Transverse colon (tissue), 4 donors: ENCODE measurements around the gene PER2. TPM values are rescaled to one million over a fixed set of nuclear protein-coding genes. Genes with fewer than 3 reads are reported as not detected.

Experiments
- DNase-seq: peaks from one replicate; pipeline ENCODE4 v3.0.0-alpha.2; 2019
- H3K27ac ChIP-seq, 4 donors: fragments of 200-600 bp; sonication (generic); 2 replicates each; pipeline ENCODE4 v1.5.1; 2016 to 2018; ENCODE audit warnings: inconsistent platforms in 4 of 4
- H3K27me3 ChIP-seq: fragments of 200-600 bp; sonication (generic); 2 replicates; pipeline ENCODE4 v1.5.1; 2017; ENCODE audit warnings: inconsistent platforms
- H3K36me3 ChIP-seq, 4 donors: fragments of 200-600 bp; sonication (generic); 2 replicates each; pipeline ENCODE4 v1.5.1; 2017 to 2019; ENCODE audit warnings: inconsistent platforms in 4 of 4
- H3K4me1 ChIP-seq, 4 donors: fragments of 200-600 bp; sonication (generic); 2 replicates each; pipeline ENCODE4 v1.5.1; 2017 to 2020; ENCODE audit warnings: inconsistent platforms in 4 of 4
- H3K4me3 ChIP-seq, 4 donors: fragments of 200-600 bp; sonication (generic); 1 replicate in 1 of 4; 2 replicates in 3 of 4; pipeline versions ENCODE4 v1.5.1 to v1.6.1; 2017 to 2019; ENCODE audit warnings: inconsistent platforms in 4 of 4
- H3K9me3 ChIP-seq, 2 donors: fragments of 200-600 bp; sonication (generic); 2 replicates each; pipeline ENCODE4 v1.5.1; 2017 to 2019; ENCODE audit warnings: inconsistent platforms in 2 of 2
- CTCF ChIP-seq, 5 experiments: fragments of 200-600 bp in 3 of 5; fragments of 450-650 bp in 2 of 5; sonication (generic) in 3 of 5; IDR thresholded peaks; 1 replicate in 2 of 5; 2 replicates in 3 of 5; pipeline ENCODE4 v1.5.1; 2016 to 2017; ENCODE audit warnings: antibody characterized with exemption in 5 of 5, inconsistent platforms in 3 of 5, mild to moderate bottlenecking in 2 of 5, moderate library complexity in 1 of 5
- EP300 ChIP-seq: sonication (generic); formaldehyde crosslinking; IDR thresholded peaks from one replicate; pipeline ENCODE4 v1.6.1; 2017; ENCODE audit warnings: antibody characterized with exemption, low read depth
- POLR2A ChIP-seq: fragments of 450-650 bp; IDR thresholded peaks from one replicate; pipeline ENCODE4 v1.6.1; 2016; ENCODE audit warnings: antibody characterized with exemption, mild to moderate bottlenecking, moderate library complexity
- POLR2AphosphoS5 ChIP-seq, 3 donors: sonication (generic); formaldehyde crosslinking; IDR thresholded peaks; one replicate each; pipeline ENCODE4 v1.6.1; 2016; ENCODE audit warnings: antibody characterized with exemption in 3 of 3
- WGBS, 2 donors: methylation state at CpG; one replicate each; pipeline ENCODE4 v1.1.5; 2018; ENCODE audit warnings: low coverage in 1 of 2; 5-methylcytosine and 5-hydroxymethylcytosine counted together
- in situ Hi-C, 4 donors: fragments of 200-750 bp; cut with MboI; loops; one replicate each; pipeline versions ENCODE4 v1.15.0 to v1.15.1; 2017; ENCODE audit warnings: low sequenced_read_pairs in 3 of 4, low pct_ligation_motif_present in 1 of 4, low pct_unique_long_range_greater_than_20kb in 1 of 4
- intact Hi-C: fragments of 100-400 bp; cut with DNase I; formaldehyde crosslinking; loops from one replicate; pipeline ENCODE4 v1.15.1; 2023; ENCODE audit warnings: low total_unique reads
- total RNA-seq, 4 donors: library from RNA; depleted of rRNA; stranded (reverse); fragments of >200 nt; gene quantifications; one replicate each; pipeline ENCODE4 v1.1.0, GENCODE V29; 2016

The PER2 gene
- total RNA-seq, 4 donors from 2014 or later, result 19.1 to 67.3 (median 32.3) TPM

GRCh38 chr2:238321467-238321866, 33.1 kb upstream of the PER2 start:
- no peak overlapping the region for H3K27ac ChIP-seq

GRCh38 chr2:238320648-238321281, 32.4 kb upstream of the PER2 start:
- 2% methylated on average over 32 of the region's 65 CpGs; no CpG with 5 or more reads in 1 of the 2 donors for WGBS, 2 donors
- peak overlapping the region; percentile 81 to 97 (median 92) for H3K4me3 ChIP-seq
- H3K9me3 ChIP-seq, result no peaks in the 10 kb centered on the region
- peak overlapping the region; percentile 51 to 75 (median 70) for H3K27ac ChIP-seq
- no peak for DNase-seq
- H3K27me3 ChIP-seq, result no peaks in the 10 kb centered on the region
- in situ Hi-C loops (no loop called here), intact Hi-C loops (no loop called here)
- H3K4me1 ChIP-seq, result peaks cover 0 to 19% (median 17%) of the 10 kb centered on the region in 4 donors
- TF ChIP-seq CTCF (IDR thresholded peaks at IDR 0.05), result no peak
- no peak for TF ChIP-seq POLR2AphosphoS5 (IDR thresholded peaks at IDR 0.05)
- TF ChIP-seq POLR2A, result no peak
- no peak for TF ChIP-seq EP300
- no peaks in the 10 kb centered on the region for H3K36me3 ChIP-seq

More at GRCh38 chr2:238321467-238321866, 33.1 kb upstream of the PER2 start:
- H3K4me3 ChIP-seq, result peak overlapping the region in 2 of 4 donors; percentile 81 to 96
- no peak for DNase-seq
- in situ Hi-C loops (no loop called here), intact Hi-C loops (no loop called here)
- no peaks in the 10 kb centered on the region for H3K27me3 ChIP-seq
- 81% methylated on average over 9 of the region's 9 CpGs; no CpG with 5 or more reads in 1 of the 2 donors for WGBS, 2 donors
- TF ChIP-seq CTCF (IDR thresholded peaks at IDR 0.05) (no peak), POLR2A (no peak), EP300 (no peak), POLR2AphosphoS5 (IDR thresholded peaks at IDR 0.05) (no peak)
- no peaks in the 10 kb centered on the region for H3K36me3 ChIP-seq
- no peaks in the 10 kb centered on the region for H3K9me3 ChIP-seq
- peaks cover 0 to 19% (median 17%) of the 10 kb centered on the region in 4 donors for H3K4me1 ChIP-seq

- TF ChIP-seq EP300 (no peak), POLR2AphosphoS5 (IDR thresholded peaks at IDR 0.05) (peak; percentile 11 to 43 (median 42))
- 0% methylated on average over 7 of the region's 58 CpGs; no CpG with 5 or more reads in 1 of the 2 donors for WGBS, 2 donors
- Histone ChIP-seq H3K27me3 (no peaks in the 10 kb centered on the region), H3K9me3 (no peaks in the 10 kb centered on the region), H3K4me3 (peak within 1 kb of the TSS; percentile 81 to 97 (median 92)), H3K4me1 (peaks cover 0 to 19% (median 17%) of the 10 kb centered on the region in 4 donors), H3K36me3 (no peaks in the 10 kb centered on the region), H3K27ac (peak within 1 kb of the TSS; percentile 69 to 81 (median 74))
- intact Hi-C loops (no loop called here), in situ Hi-C loops (no loop called here)
- DNase-seq, result peak; percentile 96
These were observed 31.8 kb upstream of the PER2 start, which contains the start of gene TRAF3IP1 for GRCh38 chr2:238320246-238320647. TSS of gene TRAF3IP1 (plus strand) at chr2:238320518. CDS start at chr2:238320663, 145 bp downstream.

GRCh38 chr2:238315031-238315595, 26.7 kb upstream of the PER2 start:
- no peaks in the 10 kb centered on the region for H3K27me3 ChIP-seq
- no peak for DNase-seq
- 93% methylated on average over 13 of the region's 13 CpGs; no CpG with 5 or more reads in 1 of the 2 donors for WGBS, 2 donors
- H3K27ac ChIP-seq, result no peak overlapping the region
- H3K4me3 ChIP-seq, result no peak overlapping the region
- no peaks in the 10 kb centered on the region for H3K36me3 ChIP-seq
- H3K9me3 ChIP-seq, result no peaks in the 10 kb centered on the region
- in situ Hi-C loops, result no loop called here
- TF ChIP-seq EP300 (no peak), CTCF (IDR thresholded peaks at IDR 0.05) (no peak), POLR2A (no peak), POLR2AphosphoS5 (IDR thresholded peaks at IDR 0.05) (no peak)
- intact Hi-C loops, result no loop called here
- H3K4me1 ChIP-seq, result peaks cover 0 to 8% (median 7%) of the 10 kb centered on the region in 4 donors
